ENCODE results near the gene PLEKHG4.

PLEKHG4 gene

DNA sequence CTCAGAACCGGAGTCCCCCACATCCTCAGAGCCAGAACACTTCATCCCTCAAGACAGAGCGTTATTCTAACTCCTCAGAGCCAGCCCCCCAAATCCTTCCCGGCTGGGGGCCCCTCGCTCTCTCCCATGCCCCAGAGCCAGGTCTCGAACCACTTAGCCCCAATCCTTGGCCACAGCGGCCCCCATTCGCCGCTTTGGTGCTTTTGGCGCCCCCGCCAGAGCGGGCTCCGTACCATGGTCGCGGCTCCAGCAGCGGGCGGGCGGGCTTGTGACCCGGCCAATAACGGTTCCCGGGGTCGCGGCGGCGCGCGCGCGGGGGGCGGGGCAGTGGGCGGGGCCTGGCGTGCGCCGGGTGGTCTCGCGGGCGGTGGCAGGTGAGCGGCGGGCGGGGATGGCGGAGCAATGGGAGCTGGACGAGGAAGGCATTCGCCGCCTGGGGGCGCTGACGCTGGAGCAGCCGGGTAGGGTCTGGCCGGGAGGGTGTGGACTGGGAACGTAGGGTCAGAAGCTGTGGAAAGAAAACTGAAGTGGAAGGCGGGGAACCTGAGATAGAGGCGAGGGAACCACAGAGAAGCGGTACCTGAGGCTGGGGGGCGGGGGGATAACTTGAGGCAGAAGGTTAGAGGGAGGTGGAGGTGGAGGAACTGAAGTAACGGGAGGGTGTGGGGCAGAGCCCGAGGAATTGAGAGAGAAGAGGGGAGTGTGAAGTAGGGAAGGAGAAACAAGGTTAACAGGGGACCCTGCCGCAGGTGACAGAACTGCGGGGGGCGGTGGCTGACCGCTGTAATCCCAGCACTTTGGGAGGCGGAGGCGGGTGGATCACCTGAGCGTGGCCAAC is 47.4 kb downstream of the PLEKHG4 start, which contains the start of the genes KCTD19 and LRRC36:
Gene KCTD19, minus strand, starts transcription at position 270 of the 838 bp plus-strand sequence. Its CDS starts 34 bp downstream, at position 236.
Gene LRRC36, plus strand, starts transcription at position 344 of the 838 bp plus-strand sequence. Its CDS starts 48 bp downstream, at position 392.
- peak; percentile 63 for DNase-seq (ENCODE audit: low spot score)

DNA sequence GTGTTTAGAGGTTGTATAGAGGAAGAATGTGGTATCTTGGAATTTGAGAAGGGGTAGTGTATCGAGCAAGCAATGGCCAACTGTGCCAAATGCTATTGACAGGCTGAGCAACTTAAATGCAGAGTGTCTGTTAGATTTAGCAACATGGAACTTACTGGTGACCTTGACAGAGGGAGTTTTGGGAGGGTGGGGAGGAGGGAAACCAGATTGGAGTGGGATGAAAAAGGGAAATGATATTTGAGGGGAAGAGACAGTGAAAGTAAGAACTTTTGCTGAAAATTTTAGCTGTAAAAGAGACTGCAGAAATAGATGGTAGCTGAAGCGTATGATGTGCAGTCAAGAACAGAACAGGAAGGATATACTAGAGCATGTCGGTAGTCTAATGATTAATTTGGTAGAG is 48.4 kb downstream of the PLEKHG4 start:
- DNase-seq (ENCODE audit: low spot score) = no peak

DNA sequence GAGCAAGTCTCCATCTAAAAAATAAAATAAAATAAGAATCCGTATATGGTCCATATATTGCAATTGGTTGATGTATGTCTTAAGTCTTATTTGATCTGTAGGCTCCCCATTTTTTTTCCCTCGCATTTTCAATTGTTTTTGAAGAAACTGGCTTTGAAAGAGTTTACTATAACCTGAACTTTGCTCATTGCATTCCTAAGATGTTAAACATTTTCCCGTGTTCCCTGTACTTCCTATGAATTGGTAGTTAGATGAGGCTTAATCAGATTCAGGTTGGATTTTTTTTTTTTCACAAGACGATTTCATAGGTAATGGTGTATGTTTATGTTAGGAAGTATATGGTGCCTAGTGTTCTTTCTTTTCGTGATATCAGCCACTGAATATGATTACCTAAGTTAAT is 50.6 kb downstream of the PLEKHG4 start:
- DNase-seq (ENCODE audit: low spot score) = no peak

DNA sequence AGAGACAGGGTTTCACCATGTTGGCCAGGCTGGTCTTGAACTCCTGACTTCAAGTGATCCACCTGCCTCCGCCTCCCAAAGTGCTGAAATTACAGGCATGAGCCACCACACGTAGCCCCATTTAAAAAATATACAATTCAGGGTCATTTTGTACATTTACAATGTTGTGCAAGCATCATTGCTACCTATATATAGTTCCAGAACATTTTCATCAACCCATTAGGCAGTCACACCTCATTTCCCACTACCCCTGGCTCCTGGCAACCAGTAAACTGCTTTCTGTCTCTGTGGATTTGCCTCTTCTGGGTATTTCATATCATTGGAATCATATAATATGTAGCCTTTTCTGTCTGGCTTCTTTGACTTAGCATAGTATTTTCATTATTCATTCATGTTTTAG is 54.0 kb downstream of the PLEKHG4 start:
- DNase-seq (ENCODE audit: low spot score) = no peak

DNA sequence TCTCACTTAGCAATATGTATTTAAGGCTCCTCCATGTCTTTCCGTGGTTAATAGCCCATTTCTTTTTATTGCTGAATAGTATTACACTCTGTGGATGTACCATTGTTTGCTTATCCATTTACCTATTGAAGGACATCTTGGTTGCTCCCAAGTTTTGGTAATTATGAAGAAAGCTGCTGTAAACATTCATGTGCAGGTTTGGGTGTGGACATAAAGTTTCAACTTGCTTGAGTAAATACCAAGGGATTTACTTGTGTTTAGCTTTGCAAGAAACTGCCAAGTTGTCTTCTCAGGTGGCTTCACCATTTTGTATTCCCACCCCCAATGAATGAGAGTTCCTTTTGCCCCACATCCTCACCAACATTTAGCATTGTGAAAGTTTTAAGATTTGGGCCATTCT is 56.8 kb downstream of the PLEKHG4 start:
- no peak for DNase-seq (ENCODE audit: low spot score)

DNA sequence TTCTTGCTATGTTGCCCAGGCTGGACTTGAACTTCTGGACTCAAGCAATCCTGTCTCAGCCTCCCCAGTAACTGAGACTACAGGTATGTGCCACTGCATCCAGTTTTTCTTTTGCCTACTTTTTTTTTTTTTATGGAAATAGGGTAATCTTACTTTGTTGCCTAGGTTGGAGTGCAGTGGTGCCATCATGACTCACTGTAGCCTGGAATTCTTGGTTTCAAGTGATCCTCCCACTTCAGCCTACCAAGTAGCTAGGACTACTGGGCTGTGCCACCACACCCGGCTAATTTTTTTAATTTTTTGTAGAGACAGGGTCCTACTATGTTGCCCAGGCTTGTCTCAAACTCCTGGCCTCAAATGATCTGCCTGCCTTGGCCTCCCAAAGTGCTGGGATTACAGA is 57.3 kb downstream of the PLEKHG4 start:
- DNase-seq (ENCODE audit: low spot score) = no peak
